Measurements from ENCODE around the gene GBF1. TPM values are rescaled to one million over a fixed set of nuclear protein-coding genes. Genes with fewer than 3 reads are reported as not detected.

Gene GBF1
- total and polyA plus RNA-seq, 2 donors (not counting 1 experiment from before 2014, with no cell fraction given): 20.8 to 39.3 TPM

DNA sequence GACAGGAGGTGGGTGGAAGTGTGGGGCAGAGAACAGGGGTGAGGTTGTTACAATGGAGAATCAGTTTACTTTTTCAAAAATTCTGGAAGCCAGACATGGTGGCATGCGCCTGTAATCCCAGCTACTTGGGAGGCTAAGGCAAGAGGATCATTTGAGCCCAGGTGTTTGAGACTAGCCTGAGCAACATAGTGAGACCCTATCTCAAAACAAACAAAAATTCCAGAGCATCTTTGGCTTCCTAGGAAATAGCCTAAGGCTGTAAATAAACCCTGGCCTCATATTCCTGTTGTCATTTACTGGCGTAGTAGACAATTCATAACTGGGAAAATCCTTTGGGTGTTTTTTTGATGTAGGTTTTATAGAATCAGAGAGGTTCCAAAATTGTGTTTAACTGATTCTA lies 44.0 kb downstream of the GBF1 start:
- Mint-ChIP-seq H3K27me3 (no peaks in the 10 kb centered on the region), H3K9me3 (ENCODE audit: insufficient read depth) (no peaks in the 10 kb centered on the region), H3K4me1 (peaks cover 5% of the 10 kb centered on the region), H3K27ac (no peak overlapping the region), H3K4me3 (no peak overlapping the region)
- H3K36me3 ChIP-seq (replicated peaks in 1 of 2; ENCODE audit: control extremely low read depth in 1 of 2, control insufficient read depth in 1 of 2, extremely low read depth in 1 of 2, insufficient read depth in 2 of 2, low read length in 1 of 2): peaks cover 2 to 3% of the 10 kb centered on the region in 2 experiments
- H2AFZ ChIP-seq (ENCODE audit: insufficient read depth, low read depth, low read length, poor library complexity, severe bottlenecking): no peak overlapping the region
- DNase-seq: no peak
- intact Hi-C loops (cut with micrococcal nuclease): no loop called here
- H3K4me3 ChIP-seq (ENCODE audit: control extremely low read depth in 1 of 5, extremely low read depth in 1 of 5, insufficient read depth in 1 of 5, low read depth in 2 of 5, low read length in 4 of 5): no peak overlapping the region
- no peaks in the 10 kb centered on the region for H3K4me1 ChIP-seq (ENCODE audit: control insufficient read depth in 2 of 2, insufficient read depth in 2 of 2, low read length in 2 of 2)
- WGBS (ENCODE audit: insufficient coverage): 71% methylated on average over 1 of the region's 2 CpGs
- no peak overlapping the region for H3K27ac ChIP-seq (ENCODE audit: low read length in 2 of 2)
- ATAC-seq (ENCODE audit: low read depth): no peak
- H3K9ac ChIP-seq (ENCODE audit: low read length): no peak overlapping the region
- ChIA-PET POLR2A (no interaction called here), CTCF (no interaction called here)
- H3K4me2 ChIP-seq (replicated peaks; ENCODE audit: low read depth, low read length, poor library complexity, severe bottlenecking): no peak overlapping the region
- peaks cover 33% of the 10 kb centered on the region for H4K20me1 ChIP-seq (ENCODE audit: control insufficient read depth, insufficient read depth, low read length, poor library complexity, severe bottlenecking)
- no peaks in the 10 kb centered on the region for H3K27me3 ChIP-seq (replicated peaks in 1 of 4; ENCODE audit: control extremely low read depth in 1 of 4, control insufficient read depth in 3 of 4, insufficient read depth in 4 of 4, low read length in 3 of 4)
- peaks cover 52% of the 10 kb centered on the region for H3K79me2 ChIP-seq (ENCODE audit: control insufficient read depth, insufficient read depth, low read length)
- TF ChIP-seq EZH2 (IDR thresholded peaks at IDR 0.05; ENCODE audit: borderline replicate concordance, insufficient read depth, low read depth, low read length, poor library complexity, severe bottlenecking): no peak
- TF ChIP-seq, protein P1, sequence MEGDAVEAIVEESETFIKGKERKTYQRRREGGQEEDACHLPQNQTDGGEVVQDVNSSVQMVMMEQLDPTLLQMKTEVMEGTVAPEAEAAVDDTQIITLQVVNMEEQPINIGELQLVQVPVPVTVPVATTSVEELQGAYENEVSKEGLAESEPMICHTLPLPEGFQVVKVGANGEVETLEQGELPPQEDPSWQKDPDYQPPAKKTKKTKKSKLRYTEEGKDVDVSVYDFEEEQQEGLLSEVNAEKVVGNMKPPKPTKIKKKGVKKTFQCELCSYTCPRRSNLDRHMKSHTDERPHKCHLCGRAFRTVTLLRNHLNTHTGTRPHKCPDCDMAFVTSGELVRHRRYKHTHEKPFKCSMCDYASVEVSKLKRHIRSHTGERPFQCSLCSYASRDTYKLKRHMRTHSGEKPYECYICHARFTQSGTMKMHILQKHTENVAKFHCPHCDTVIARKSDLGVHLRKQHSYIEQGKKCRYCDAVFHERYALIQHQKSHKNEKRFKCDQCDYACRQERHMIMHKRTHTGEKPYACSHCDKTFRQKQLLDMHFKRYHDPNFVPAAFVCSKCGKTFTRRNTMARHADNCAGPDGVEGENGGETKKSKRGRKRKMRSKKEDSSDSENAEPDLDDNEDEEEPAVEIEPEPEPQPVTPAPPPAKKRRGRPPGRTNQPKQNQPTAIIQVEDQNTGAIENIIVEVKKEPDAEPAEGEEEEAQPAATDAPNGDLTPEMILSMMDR (IDR thresholded peaks at IDR 0.05): no peak
- no peaks in the 10 kb centered on the region for H3K9me3 ChIP-seq (ENCODE audit: control extremely low read depth in 1 of 3, control insufficient read depth in 2 of 3, insufficient read depth in 1 of 3, low read length in 2 of 3)

DNA sequence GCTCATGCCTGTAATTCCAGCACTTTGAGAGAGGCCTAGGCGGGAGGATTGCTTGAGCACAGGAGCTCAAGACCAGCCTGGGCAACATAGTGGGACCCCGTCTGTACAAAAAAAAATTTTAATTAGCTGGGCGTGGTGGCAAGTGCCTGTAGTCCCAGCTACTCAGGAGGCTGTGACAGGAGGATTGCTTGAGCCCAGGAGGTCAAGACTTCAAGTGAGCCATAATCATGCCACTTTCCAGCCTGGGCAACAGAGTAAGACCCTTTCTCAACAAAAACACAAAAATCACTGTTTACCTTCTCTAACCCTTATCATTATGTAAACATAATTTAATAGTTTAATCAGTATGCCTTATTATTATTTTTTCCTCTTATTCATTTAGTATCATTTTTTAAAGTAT lies 44.5 kb downstream of the GBF1 start:
- Histone ChIP-seq H3K4me1 (ENCODE audit: control insufficient read depth in 2 of 2, insufficient read depth in 2 of 2, low read length in 2 of 2) (no peaks in the 10 kb centered on the region), H3K4me3 (ENCODE audit: control extremely low read depth in 1 of 5, extremely low read depth in 1 of 5, insufficient read depth in 1 of 5, low read depth in 2 of 5, low read length in 4 of 5) (no peak overlapping the region), H3K9me3 (ENCODE audit: control extremely low read depth in 1 of 3, control insufficient read depth in 2 of 3, insufficient read depth in 1 of 3, low read length in 2 of 3) (no peaks in the 10 kb centered on the region), H4K20me1 (ENCODE audit: control insufficient read depth, insufficient read depth, low read length, poor library complexity, severe bottlenecking) (peaks cover 28% of the 10 kb centered on the region), H3K9ac (ENCODE audit: low read length) (no peak overlapping the region), H3K27me3 (replicated peaks in 1 of 4; ENCODE audit: control extremely low read depth in 1 of 4, control insufficient read depth in 3 of 4, insufficient read depth in 4 of 4, low read length in 3 of 4) (no peaks in the 10 kb centered on the region), H3K4me2 (replicated peaks; ENCODE audit: low read depth, low read length, poor library complexity, severe bottlenecking) (no peak overlapping the region), H3K27ac (ENCODE audit: low read length in 2 of 2) (no peak overlapping the region), H2AFZ (ENCODE audit: insufficient read depth, low read depth, low read length, poor library complexity, severe bottlenecking) (no peak overlapping the region), H3K36me3 (replicated peaks in 1 of 2; ENCODE audit: control extremely low read depth in 1 of 2, control insufficient read depth in 1 of 2, extremely low read depth in 1 of 2, insufficient read depth in 2 of 2, low read length in 1 of 2) (peaks cover 3 to 5% of the 10 kb centered on the region in 2 experiments), H3K79me2 (ENCODE audit: control insufficient read depth, insufficient read depth, low read length) (peaks cover 56% of the 10 kb centered on the region)
- ChIA-PET POLR2A (no interaction called here), CTCF (no interaction called here)
- intact Hi-C loops (cut with micrococcal nuclease): no loop called here
- Mint-ChIP-seq H3K27me3 (no peaks in the 10 kb centered on the region), H3K4me3 (no peak overlapping the region), H3K9me3 (ENCODE audit: insufficient read depth) (no peaks in the 10 kb centered on the region), H3K27ac (no peak overlapping the region), H3K4me1 (peaks cover 5% of the 10 kb centered on the region)
- WGBS (ENCODE audit: insufficient coverage): 97% methylated on average over 3 of the region's 3 CpGs
- TF ChIP-seq, protein P1 (IDR thresholded peaks at IDR 0.05): no peak
- TF ChIP-seq EZH2 (IDR thresholded peaks at IDR 0.05; ENCODE audit: borderline replicate concordance, insufficient read depth, low read depth, low read length, poor library complexity, severe bottlenecking): no peak
- ATAC-seq (ENCODE audit: low read depth) (no peak), DNase-seq (no peak)
